ENCODE results near the gene PLVAP.
A peak's percentile ranks its signal among the peaks of the same experiment; 100 is the strongest.

Gene PLVAP

DNA sequence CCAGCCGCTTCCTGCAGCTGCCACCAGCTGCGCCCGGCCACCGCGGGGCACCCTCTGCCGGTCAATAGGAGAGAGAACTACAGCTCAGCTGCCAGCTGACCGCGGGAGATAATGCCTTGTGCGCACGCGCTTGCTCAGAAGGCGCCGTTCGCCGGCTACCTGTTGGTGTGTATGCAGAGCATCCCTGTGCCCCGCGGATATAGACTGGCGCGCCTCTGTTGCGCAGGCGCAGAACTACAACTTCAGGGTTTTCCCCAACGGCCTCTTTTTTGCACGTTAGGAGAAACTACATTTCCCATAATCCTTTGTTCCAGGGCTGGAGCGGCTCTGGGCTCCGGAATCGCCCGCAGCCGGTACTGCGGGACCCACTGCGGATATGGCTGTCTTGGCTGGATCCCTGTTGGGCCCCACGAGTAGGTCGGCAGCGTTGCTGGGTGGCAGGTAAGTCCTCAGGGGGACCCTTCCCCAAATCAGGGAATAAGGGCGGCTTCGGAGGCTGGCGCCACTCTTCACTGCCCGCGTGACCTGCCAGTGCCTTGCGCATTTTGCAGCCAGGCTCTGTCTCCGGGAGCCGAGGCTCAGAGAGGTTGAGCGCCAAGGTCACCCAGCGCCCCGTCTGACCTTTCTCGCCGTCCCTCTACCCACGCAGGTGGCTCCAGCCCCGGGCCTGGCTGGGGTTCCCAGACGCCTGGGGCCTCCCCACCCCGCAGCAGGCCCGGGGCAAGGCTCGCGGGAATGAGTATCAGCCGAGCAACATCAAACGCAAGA is 71.4 kb downstream of the PLVAP start, which contains the start of gene MRPL34:
TSS of gene MRPL34 (plus strand) at position 356 of the 768 bp plus-strand sequence. CDS start at position 377, 21 bp downstream.
- H3K4me3 ChIP-seq (ENCODE audit: low read depth, low read length), result peak within 1 kb of the TSS; percentile 82
- peak; percentile 99 for DNase-seq (ENCODE audit: low read depth)
- peak; percentile 66 for TF ChIP-seq CTCF (IDR thresholded peaks at IDR 0.05; ENCODE audit: low read depth, low read length)
- TF ChIP-seq, protein P1, sequence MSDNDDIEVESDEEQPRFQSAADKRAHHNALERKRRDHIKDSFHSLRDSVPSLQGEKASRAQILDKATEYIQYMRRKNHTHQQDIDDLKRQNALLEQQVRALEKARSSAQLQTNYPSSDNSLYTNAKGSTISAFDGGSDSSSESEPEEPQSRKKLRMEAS (IDR thresholded peaks at IDR 0.05; ENCODE audit: low read depth, low read length), result peak; percentile 56
- peak; percentile 53 for TF ChIP-seq POLR2A (IDR thresholded peaks at IDR 0.05; ENCODE audit: extremely low read depth, insufficient read length)
- peak; percentile 68 for TF ChIP-seq MYC (IDR thresholded peaks at IDR 0.05; ENCODE audit: low read depth, low read length)

DNA sequence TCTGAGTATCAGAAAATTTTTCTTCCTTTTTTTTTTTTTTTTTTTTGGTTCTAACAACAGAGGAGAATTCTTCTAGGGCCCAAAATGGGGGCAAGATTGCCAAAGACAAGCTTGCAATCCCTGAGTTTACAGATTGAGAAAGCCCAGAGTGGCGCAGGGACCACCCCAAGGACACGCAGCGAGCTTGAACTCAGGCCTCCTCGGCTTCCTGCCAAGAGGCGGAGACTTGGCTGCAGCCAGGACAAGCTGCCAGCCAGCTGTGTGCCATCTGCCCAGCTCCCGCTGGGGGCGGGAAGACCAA is 72.0 kb downstream of the PLVAP start:
- TF ChIP-seq, protein P1 (IDR thresholded peaks at IDR 0.05; ENCODE audit: low read depth, low read length), result no peak
- no peak; the same call in 1 of the 2 replicates for TF ChIP-seq MYC (IDR thresholded peaks at IDR 0.05; ENCODE audit: low read depth, low read length)
- no peak for TF ChIP-seq POLR2A (IDR thresholded peaks at IDR 0.05; ENCODE audit: extremely low read depth, insufficient read length)
- TF ChIP-seq CTCF (IDR thresholded peaks at IDR 0.05; ENCODE audit: low read depth, low read length), result no peak
- H3K4me3 ChIP-seq (ENCODE audit: low read depth, low read length), result peak overlapping the region; percentile 36
- no peak for DNase-seq (ENCODE audit: low read depth)

DNA sequence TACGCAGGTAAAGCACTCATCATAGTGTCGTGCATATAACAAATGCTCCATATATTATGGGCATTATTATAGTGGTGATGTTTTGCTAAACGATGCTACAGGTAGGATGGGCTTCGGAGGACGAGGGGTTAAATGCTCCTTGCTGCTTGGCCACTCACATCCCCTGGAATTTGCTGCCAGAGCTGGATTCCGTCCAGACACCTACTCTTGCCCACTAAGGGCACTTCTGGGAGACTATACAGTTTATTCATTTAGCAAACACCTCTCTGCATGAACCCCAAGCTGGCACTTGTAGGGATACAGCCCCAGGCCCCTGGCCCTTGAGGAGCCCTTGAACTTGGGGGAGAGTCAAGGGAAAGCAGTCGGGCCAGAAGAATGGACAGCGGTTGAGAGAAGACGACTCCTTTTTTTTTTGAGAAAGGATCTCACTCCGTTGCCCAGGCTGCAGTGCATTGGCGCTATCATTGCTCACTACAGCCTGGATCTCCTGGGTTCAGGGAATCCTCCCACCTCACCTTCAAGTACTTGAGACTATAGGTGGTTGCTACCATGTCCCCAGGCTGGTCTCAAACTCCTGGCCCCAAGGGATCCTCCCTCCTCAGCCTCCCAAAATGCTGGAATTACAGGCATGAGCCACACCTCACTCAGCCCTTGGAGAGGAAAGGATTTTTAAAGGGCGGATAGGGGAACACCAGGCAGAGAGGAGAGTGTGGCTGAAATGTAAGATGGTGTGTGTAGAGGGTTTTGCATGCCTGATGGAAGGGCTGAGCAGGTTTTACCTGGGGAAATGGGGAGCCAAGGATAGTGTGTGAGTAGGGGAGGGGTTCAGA is 72.5 kb downstream of the PLVAP start:
- DNase-seq (ENCODE audit: low read depth), result no peak
- no peak for TF ChIP-seq CTCF (IDR thresholded peaks at IDR 0.05; ENCODE audit: low read depth, low read length)
- no peak for TF ChIP-seq POLR2A (IDR thresholded peaks at IDR 0.05; ENCODE audit: extremely low read depth, insufficient read length)
- TF ChIP-seq, protein P1 (IDR thresholded peaks at IDR 0.05; ENCODE audit: low read depth, low read length), result no peak
- TF ChIP-seq MYC (IDR thresholded peaks at IDR 0.05; ENCODE audit: low read depth, low read length), result no peak
- peak overlapping the region; percentile 36 for H3K4me3 ChIP-seq (ENCODE audit: low read depth, low read length)

DNA sequence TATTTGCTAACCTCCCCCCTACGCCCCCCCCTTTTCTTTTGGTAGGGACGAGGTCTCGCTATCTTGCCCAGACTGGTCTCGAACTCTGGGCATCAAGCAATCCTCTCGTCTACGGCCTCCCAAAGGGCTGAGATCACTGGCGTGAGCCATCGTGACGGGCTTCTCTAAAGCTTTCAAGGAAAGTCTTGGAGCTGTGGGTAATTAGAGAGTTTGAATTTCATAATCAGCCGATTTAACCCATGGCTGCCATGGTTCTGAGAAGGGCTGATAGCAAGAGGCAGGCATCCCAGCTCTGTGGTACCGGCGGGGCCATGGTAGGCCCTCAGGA is 73.2 kb downstream of the PLVAP start:
- no peak for DNase-seq (ENCODE audit: low read depth)
- TF ChIP-seq, protein P1 (IDR thresholded peaks at IDR 0.05; ENCODE audit: low read depth, low read length), result no peak
- no peak for TF ChIP-seq POLR2A (IDR thresholded peaks at IDR 0.05; ENCODE audit: extremely low read depth, insufficient read length)
- TF ChIP-seq CTCF (IDR thresholded peaks at IDR 0.05; ENCODE audit: low read depth, low read length), result no peak
- H3K4me3 ChIP-seq (ENCODE audit: low read depth, low read length), result no peak overlapping the region

DNA sequence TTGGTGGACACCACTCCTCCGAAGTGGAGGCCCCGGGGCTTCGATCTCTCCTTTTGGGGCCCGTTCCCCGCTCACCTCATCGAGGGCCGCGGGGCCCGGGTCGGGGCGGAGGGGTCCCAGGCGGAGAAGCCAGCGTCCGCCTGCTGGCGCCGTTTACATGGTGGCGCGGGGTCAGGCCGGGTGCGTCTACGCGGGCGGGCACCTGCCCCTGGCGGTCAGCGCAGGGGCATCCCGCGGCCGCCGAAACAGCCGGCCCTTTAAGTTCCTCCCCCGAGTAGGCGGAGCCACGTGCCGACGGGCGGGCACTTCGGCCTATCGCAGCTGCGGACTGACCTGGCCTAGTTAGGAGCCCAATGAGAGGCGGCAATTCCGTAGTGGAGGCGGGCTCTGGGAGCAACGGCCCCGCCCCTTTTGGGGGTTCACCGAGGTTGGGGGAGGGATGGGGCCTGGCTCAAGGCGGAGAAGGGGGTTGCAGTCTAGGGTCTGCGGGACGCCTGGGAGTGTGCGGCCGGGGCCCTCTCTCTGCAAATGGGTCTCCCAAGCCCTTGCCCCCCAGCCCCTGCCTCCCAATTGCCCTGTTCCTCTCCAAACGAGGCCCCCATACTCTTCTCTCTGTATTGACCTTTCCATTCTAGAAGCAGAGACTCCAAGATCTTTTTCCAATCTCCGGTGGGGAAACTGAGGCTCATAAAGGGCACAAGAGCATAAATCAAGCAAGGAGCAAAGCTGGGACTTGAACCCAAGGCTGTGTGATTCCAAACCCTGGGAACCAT is 73.8 kb downstream of the PLVAP start, which contains the start of gene ABHD8:
TSS of gene ABHD8 (minus strand) at position 259 of the 773 bp plus-strand sequence. CDS start 1,809 bp downstream, outside the sequence.
- TF ChIP-seq, protein P1 (IDR thresholded peaks at IDR 0.05; ENCODE audit: low read depth, low read length), result no peak
- no peak for TF ChIP-seq MYC (IDR thresholded peaks at IDR 0.05; ENCODE audit: low read depth, low read length)
- no peak for TF ChIP-seq POLR2A (IDR thresholded peaks at IDR 0.05; ENCODE audit: extremely low read depth, insufficient read length)
- TF ChIP-seq CTCF (IDR thresholded peaks at IDR 0.05; ENCODE audit: low read depth, low read length), result no peak
- peak; percentile 80 for DNase-seq (ENCODE audit: low read depth)
- no peak within 1 kb of the TSS for H3K4me3 ChIP-seq (ENCODE audit: low read depth, low read length)
